ENCODE data around the gene ADGRA3. TPM values are rescaled to one million over a fixed set of nuclear protein-coding genes. Genes with fewer than 3 reads are reported as not detected.

The ADGRA3 gene
- total and polyA plus RNA-seq, 2 of the 13 experiments (the other 11 are each of a cell fraction or from before 2014, with no cell fraction given): 32.2 to 40.8 TPM

GRCh38 chr4:22420291-22420690, 95.6 kb downstream of the ADGRA3 start:
- ChIA-PET POLR2A (no interaction called here), CTCF (ENCODE audit: low intra/inter-chr PET ratio, low total read pairs) (no interaction called here)
- Histone ChIP-seq H3K79me2 (ENCODE audit: insufficient read depth, low read length) (no peaks in the 10 kb centered on the region), H3K4me2 (ENCODE audit: low read depth, low read length) (no peak overlapping the region), H2AFZ (ENCODE audit: low read length) (no peak overlapping the region), H3K36me3 (replicated peaks in 1 of 2; ENCODE audit: control insufficient read depth in 1 of 2, insufficient read depth in 2 of 2, low read length in 2 of 2) (peaks cover 8 to 31% of the 10 kb centered on the region in 2 experiments; a peak in 4 of 5 replicates), H3K27me3 (ENCODE audit: control insufficient read depth in 1 of 2, insufficient read depth in 2 of 2, low read length in 2 of 2) (no peaks in the 10 kb centered on the region), H4K20me1 (ENCODE audit: insufficient read depth, low read length) (no peaks in the 10 kb centered on the region), H3K9ac (ENCODE audit: insufficient read depth, low read depth, low read length) (no peak overlapping the region), H3K4me1 (ENCODE audit: insufficient read depth, low read length) (no peaks in the 10 kb centered on the region), H3K4me3 (replicated peaks in 1 of 3; ENCODE audit: insufficient read depth in 1 of 3, low read depth in 2 of 3, low read length in 3 of 3) (no peak overlapping the region), H3K27ac (ENCODE audit: extremely low read length, insufficient read depth, low read length) (no peak overlapping the region), H3K9me3 (ENCODE audit: low read length) (no peaks in the 10 kb centered on the region)
- no peak for ATAC-seq
- intact Hi-C loops (cut with micrococcal nuclease; ENCODE audit: unreplicated experiment) (no loop called here), in situ Hi-C loops (cut with HindIII; ENCODE audit: extremely low pct_ligation_motif_present, low pct_unique_long_range_greater_than_20kb) (no loop called here)
- no peak for DNase-seq (ENCODE audit: low spot score)
- TF ChIP-seq NFIC (IDR thresholded peaks at IDR 0.05; ENCODE audit: low read length) (no peak), BRCA1 (CRISPR knock-in tag; IDR thresholded peaks at IDR 0.05) (no peak), ZNF232 (CRISPR knock-in tag; IDR thresholded peaks at IDR 0.05; ENCODE audit: borderline replicate concordance) (no peak), NONO (IDR thresholded peaks at IDR 0.05) (no peak), NONO (CRISPR knock-in tag; conservative IDR thresholded peaks at IDR 0.05) (no peak), SMARCE1 (IDR thresholded peaks at IDR 0.05; ENCODE audit: borderline replicate concordance) (no peak)
- BruUV-seq (replicated peaks): no TSS peak
- FAIRE-seq: no peak
- WGBS (ENCODE audit: low lambda C conversion rate): 100% methylated on average over 1 of the region's 1 CpG

GRCh38 chr4:22417408-22417807, 98.5 kb downstream of the ADGRA3 start:
- no peak overlapping the region for H3K4me2 ChIP-seq (ENCODE audit: low read depth, low read length)
- no peak overlapping the region for H3K27ac ChIP-seq (ENCODE audit: extremely low read length, insufficient read depth, low read length)
- H4K20me1 ChIP-seq (ENCODE audit: insufficient read depth, low read length): no peaks in the 10 kb centered on the region
- ChIA-PET POLR2A (no interaction called here), CTCF (ENCODE audit: low intra/inter-chr PET ratio, low total read pairs) (no interaction called here)
- in situ Hi-C loops (cut with HindIII; ENCODE audit: extremely low pct_ligation_motif_present, low pct_unique_long_range_greater_than_20kb) (no loop called here), intact Hi-C loops (cut with micrococcal nuclease; ENCODE audit: unreplicated experiment) (no loop called here)
- H3K79me2 ChIP-seq (ENCODE audit: insufficient read depth, low read length): no peaks in the 10 kb centered on the region
- no peaks in the 10 kb centered on the region for H3K27me3 ChIP-seq (ENCODE audit: control insufficient read depth in 1 of 2, insufficient read depth in 2 of 2, low read length in 2 of 2)
- ATAC-seq (no peak), FAIRE-seq (no peak), DNase-seq (ENCODE audit: low spot score) (no peak)
- H3K36me3 ChIP-seq (replicated peaks in 1 of 2; ENCODE audit: control insufficient read depth in 1 of 2, insufficient read depth in 2 of 2, low read length in 2 of 2): peaks cover 3 to 27% of the 10 kb centered on the region in 2 experiments; a peak in 3 of 5 replicates
- H3K4me3 ChIP-seq (replicated peaks in 1 of 3; ENCODE audit: insufficient read depth in 1 of 3, low read depth in 2 of 3, low read length in 3 of 3): no peak overlapping the region
- BruUV-seq (replicated peaks): no TSS peak
- no peaks in the 10 kb centered on the region for H3K9me3 ChIP-seq (ENCODE audit: low read length)
- no peak overlapping the region for H3K9ac ChIP-seq (ENCODE audit: insufficient read depth, low read depth, low read length)
- TF ChIP-seq SP2 (CRISPR knock-in tag; IDR thresholded peaks at IDR 0.05) (no peak), MEIS2 (CRISPR knock-in tag; IDR thresholded peaks at IDR 0.05) (no peak), DR1 (CRISPR knock-in tag; IDR thresholded peaks at IDR 0.05) (no peak), ZNF589 (CRISPR knock-in tag; conservative IDR thresholded peaks at IDR 0.05) (no peak), FOXA1 (IDR thresholded peaks at IDR 0.05) (no peak), FOXA1 (CRISPR knock-in tag; IDR thresholded peaks at IDR 0.05) (no peak), YY1 (IDR thresholded peaks at IDR 0.05; ENCODE audit: insufficient read depth, insufficient replicate concordance, low read depth, low read length) (no peak), ZNF792 (CRISPR knock-in tag; IDR thresholded peaks at IDR 0.05) (no peak), ZNF616 (CRISPR knock-in tag; IDR thresholded peaks at IDR 0.05; ENCODE audit: low read depth) (no peak)
- no peak overlapping the region for H2AFZ ChIP-seq (ENCODE audit: low read length)
- WGBS (ENCODE audit: low lambda C conversion rate): 94% methylated on average over 4 of the region's 4 CpGs
- H3K4me1 ChIP-seq (ENCODE audit: insufficient read depth, low read length): no peaks in the 10 kb centered on the region
